Measurements from ENCODE around the gene TRAPPC11.

DNA sequence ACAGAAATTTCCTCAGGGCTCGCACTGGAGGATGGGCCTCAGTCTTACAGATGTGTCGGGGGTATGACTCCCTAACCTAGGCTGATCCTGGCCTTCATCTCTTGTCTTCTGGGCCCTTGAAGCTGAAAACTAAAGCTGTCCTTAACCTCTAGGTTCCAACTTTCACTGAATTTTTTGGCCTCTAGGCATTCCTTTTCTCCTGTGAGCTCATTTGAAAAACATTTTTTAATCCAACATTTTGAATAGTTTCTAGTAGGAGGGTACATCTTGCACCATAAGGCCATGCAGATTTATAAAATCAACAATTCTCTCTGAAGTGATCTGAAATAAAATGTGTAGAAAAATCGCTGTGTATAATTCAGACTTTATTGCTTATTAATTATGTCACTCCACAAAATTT lies 19.8 kb upstream of the TRAPPC11 start:
- TF ChIP-seq, protein P1, sequence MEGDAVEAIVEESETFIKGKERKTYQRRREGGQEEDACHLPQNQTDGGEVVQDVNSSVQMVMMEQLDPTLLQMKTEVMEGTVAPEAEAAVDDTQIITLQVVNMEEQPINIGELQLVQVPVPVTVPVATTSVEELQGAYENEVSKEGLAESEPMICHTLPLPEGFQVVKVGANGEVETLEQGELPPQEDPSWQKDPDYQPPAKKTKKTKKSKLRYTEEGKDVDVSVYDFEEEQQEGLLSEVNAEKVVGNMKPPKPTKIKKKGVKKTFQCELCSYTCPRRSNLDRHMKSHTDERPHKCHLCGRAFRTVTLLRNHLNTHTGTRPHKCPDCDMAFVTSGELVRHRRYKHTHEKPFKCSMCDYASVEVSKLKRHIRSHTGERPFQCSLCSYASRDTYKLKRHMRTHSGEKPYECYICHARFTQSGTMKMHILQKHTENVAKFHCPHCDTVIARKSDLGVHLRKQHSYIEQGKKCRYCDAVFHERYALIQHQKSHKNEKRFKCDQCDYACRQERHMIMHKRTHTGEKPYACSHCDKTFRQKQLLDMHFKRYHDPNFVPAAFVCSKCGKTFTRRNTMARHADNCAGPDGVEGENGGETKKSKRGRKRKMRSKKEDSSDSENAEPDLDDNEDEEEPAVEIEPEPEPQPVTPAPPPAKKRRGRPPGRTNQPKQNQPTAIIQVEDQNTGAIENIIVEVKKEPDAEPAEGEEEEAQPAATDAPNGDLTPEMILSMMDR (IDR thresholded peaks at IDR 0.05) = no peak
- TF ChIP-seq, protein P2, sequence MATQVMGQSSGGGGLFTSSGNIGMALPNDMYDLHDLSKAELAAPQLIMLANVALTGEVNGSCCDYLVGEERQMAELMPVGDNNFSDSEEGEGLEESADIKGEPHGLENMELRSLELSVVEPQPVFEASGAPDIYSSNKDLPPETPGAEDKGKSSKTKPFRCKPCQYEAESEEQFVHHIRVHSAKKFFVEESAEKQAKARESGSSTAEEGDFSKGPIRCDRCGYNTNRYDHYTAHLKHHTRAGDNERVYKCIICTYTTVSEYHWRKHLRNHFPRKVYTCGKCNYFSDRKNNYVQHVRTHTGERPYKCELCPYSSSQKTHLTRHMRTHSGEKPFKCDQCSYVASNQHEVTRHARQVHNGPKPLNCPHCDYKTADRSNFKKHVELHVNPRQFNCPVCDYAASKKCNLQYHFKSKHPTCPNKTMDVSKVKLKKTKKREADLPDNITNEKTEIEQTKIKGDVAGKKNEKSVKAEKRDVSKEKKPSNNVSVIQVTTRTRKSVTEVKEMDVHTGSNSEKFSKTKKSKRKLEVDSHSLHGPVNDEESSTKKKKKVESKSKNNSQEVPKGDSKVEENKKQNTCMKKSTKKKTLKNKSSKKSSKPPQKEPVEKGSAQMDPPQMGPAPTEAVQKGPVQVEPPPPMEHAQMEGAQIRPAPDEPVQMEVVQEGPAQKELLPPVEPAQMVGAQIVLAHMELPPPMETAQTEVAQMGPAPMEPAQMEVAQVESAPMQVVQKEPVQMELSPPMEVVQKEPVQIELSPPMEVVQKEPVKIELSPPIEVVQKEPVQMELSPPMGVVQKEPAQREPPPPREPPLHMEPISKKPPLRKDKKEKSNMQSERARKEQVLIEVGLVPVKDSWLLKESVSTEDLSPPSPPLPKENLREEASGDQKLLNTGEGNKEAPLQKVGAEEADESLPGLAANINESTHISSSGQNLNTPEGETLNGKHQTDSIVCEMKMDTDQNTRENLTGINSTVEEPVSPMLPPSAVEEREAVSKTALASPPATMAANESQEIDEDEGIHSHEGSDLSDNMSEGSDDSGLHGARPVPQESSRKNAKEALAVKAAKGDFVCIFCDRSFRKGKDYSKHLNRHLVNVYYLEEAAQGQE (IDR thresholded peaks at IDR 0.05; ENCODE audit: insufficient read depth in 1 of 2, low read depth in 2 of 2, low read length in 1 of 2) = no peak
- TF ChIP-seq SIN3A (IDR thresholded peaks at IDR 0.05; ENCODE audit: borderline replicate concordance, insufficient read depth, low read depth, low read length) = no peak
- TF ChIP-seq TCF7L2 (IDR thresholded peaks at IDR 0.05; ENCODE audit: low read depth, low read length) = no peak

Data from Panc1 (cell line).